HUDEP-2 (cell line): ENCODE data around the gene RASSF4.

Source experiments
- DNase-seq, 76 experiments: peaks; one replicate each; lab custom pipeline; 2025; ENCODE audit not compliant: unreplicated experiment in 76 of 76; lab: John Stamatoyannopoulos, UW

Gene RASSF4

DNA sequence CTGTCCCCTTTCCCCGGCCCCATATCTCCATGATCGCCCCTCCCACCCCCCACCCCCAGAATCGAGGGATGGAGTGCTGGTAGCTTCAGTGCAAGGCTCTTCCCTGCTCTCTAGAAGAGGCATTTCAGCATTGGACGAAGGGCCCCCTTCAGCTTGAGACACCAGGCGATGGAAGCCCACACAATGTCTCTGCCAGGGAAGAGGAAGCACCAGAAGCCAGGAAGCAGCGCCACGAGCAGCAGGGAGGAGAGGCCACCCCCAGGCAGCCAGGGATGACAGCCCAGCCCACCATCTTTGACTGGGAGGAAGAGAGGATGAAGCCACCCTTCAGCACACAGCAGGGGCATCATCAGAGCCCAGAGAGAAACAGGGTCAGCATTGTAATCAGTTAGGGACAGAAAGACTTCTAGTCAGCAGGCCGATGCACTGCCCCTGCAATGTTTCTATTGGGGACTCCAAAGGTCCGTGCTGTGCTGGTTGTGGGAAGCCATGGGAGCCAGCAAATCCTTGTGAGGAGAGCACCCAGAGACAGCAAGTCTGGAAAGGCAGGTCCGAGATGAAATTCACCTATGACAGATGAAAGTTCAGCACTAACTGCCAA, 32.8 kb upstream of the RASSF4 start:
- no peak for DNase-seq

DNA sequence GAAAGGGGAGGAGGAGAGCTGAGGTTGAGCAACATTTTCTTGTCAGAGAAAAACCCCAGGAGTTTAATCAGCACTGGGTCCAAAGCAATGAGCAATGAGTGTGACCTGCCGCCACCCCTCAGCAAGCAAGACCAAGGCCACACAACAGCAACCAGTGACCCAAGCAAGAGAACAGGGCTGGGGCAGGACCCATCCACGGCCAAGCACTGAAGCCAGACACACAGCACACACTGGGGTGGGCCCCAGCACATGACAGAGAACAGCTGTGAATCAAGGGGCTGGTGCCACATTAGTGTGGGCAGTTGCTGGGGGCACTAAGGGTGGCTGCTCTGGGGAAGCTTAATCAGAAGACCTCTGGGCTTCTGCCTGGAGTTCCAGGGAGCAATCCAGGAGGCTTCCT, 32.2 kb upstream of the RASSF4 start:
- DNase-seq, result no peak

DNA sequence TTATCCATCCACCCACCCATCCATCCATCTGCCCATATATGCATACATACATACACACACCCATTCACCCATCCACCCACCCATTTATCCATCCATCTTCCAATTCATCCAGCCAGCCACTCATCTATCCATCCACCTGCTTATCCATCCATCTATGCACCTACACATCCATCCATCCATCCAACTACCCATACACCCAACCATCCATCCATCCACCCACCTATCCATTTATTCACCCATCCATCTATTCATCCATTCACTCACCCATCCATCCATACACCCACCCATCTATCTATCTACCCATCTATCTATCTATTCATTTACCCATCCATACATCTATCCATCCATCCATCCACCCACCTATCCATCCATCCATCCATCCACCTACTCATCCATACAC, 31.1 kb upstream of the RASSF4 start:
- DNase-seq, result no peak

DNA sequence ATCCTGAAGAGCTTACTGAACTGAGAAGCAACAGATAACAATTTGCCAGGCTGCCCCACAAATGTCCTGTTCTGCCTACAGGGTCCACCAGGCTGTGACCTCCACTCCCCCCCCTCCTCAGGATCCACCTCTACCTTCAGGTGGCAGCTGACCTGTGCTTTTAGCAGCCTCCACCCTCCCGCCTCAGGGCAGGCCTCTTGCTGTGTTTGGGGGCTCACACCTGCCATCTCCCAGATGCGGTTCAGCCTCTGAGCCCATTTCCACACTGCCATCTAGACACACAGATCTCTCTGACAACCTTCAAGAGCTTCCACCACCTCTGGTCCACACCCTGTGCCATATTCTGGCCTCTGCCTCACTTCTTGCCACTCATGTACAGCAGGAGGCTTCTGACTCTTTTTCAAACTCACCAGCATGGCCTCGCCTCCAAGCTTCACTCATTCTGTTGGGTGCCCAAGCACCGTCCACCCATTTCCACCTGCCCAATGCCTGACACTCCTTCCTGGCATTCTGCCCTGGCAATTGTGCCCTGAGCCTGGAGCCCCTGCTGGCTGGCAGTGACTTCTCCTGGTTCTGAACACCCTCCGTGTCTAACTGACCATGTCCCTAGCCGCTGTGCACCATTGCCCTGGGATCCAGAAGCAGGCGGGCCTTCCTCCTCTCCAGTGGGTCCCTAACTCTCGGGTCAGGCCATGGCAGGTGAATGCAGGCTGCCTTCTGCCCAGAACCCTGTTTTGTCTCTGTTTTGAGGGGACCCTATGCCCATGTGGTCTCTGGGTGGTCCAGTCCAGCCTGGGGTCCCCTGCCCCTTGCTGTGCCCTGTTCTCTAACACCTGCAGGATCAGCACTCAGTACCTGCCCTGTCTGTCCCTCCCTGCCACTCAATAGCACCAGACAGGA, 30.0 kb upstream of the RASSF4 start:
- DNase-seq, result no peak

DNA sequence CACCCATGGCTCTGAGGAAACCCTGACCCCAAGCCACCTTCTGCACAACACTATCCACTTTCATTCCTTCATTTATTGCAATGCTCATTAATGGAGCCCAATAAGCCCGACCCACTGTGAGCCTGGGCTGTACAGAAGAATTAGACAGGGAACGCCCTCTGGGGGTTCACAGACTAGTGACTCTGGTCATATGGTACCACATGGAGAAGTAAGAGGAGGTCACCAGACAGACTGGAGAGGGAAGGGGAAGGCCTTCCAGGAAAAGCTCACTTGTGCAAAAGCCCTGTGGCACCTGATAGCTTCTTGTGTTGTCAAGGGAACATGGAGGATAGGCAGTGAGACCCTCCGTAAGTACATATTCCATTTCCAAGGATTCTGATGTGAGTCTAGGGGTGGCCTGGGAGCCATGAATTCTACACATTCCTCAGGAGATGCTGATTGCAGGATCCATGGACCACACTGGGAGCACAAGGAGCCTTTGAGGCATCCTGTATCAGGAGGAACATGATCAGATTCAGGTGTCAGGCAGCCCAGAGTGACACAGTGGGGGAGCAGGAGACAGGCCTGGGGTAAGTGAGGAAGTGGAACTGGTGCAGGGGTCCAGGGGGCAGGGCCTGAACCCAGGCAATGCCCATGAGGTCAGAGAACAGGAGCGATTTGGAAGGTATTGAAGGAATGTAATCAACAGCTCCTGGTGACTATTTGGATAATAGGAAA, 28.5 kb upstream of the RASSF4 start:
- no peak for DNase-seq

DNA sequence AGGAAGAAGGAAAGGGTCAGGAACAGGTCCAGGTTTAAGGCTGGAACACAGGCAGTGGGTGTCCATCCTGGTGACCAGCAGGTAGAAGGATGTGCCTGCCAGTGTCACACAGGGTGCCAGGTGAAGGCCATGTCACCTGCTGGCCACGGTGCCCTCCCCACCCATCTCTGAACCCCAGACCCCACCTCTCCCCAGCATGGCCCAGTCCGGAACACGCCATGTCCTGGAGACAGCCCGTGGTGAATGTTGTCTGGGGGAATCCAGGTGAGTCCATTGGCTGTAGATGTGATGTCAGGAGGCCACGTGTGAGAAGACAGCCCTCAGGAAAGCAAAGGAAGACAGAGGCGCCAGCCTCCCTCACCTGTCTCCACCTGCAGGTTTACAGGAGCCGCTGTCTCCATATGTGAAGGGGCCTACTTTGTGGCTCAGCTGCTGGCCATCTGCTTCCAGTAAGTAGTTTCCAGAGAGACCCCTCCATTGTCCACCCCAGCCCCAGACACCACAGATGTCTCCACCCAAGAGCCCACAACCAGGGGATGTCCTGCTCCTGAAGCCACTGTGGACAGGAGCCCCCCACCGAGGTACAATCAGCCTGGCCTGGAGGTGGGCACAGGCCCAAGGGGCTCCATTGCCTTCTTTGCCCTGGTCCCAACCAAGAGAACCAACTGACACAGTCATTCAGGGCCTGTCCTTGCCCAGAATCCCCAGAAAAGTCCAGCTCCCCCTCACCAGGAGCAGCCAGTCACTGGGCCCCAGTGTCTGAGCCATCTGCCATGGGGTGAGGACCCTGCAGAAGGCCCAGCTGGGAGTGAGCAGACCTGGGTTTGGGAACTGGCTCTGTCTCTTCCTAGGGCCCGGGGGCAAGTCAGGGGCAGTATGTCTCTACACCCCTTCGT, 27.7 kb upstream of the RASSF4 start:
- DNase-seq, result no peak

DNA sequence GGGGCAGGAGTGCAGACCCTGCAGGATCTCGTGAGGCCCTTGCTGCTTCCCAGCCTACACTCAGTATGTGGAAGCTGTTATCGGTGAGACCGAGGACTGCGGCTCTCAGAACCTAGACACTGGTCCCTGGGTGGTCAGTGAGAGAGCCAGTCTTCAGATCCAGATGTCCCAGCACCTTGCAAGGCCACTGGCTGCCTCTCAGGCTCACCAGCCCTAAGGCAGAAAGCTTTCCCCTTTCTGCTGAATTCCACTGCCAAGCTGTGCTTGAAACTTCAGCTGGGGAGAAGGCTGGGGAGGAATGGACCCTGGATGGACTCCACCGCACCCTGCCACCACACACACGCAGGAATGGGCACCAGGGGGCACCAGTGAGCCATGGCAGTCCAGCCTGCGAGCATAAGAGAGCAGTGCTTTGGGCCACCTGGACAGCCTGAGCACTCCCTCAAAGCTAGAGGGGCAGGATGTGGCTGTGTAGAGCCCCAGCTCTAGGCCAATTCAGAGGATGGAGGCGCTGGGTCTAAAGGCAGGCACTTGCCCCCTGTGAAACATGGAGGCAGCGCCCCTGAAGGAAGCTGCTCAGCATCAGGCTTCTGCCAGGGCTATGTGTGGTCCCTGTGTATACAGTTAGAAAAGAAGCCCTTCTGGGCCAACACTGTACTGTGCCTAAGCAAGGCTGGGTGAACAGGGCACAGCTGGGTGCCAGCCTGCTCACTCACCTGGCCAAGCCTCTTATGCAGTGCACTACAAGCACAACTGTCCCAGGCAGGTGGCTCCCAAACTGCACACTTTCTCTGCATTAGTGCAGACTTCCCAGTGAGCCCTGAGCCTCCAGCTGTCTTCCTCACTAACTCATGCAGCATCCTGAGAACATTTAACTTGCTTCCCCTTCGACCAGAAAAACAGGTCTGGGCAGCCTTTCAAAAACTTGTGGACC, 26.8 kb upstream of the RASSF4 start:
- peak in 60 of 76 experiments; percentile 3 to 80 (median 46) for DNase-seq

DNA sequence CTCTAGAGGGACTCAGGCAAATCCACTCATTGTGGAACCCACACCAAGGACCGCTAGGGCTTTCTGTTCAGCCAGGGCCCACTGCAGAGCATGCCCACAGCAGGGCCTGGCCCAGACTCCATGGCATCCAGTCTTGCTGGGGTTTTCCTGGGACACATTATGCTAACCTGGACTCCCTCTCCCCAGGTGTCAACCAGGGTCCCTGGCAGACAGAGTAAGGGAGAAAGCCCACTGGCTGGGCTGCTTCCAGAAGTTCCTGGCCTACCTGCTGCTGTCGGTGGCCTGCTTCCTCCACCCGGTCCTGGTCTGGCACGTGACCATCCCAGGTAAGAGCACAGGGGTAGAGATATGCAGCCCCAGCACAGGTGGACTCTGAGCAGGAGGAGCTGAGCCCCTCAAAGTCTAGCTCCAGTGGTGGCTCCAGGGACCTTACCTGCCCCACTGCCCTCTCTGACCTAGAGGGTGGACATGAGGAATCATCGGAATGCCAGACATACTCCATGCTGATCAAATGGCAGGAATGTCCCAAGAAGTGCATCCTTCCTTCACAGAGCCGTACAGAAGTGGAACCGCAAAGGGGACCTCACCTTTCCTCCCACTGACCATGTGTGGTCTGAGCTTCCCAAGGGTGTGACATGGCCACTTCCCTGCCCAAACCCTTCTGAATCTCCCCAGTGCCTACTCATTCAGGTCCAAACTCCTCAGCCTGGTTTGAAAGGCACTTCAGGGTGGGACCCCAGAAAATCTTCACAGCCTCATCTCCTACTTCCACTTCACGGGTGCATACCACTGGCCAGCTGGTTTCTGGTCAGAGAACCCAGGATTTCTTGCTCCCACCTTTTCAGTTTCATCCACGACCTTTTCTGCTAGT, 25.9 kb upstream of the RASSF4 start:
- DNase-seq, result no peak

DNA sequence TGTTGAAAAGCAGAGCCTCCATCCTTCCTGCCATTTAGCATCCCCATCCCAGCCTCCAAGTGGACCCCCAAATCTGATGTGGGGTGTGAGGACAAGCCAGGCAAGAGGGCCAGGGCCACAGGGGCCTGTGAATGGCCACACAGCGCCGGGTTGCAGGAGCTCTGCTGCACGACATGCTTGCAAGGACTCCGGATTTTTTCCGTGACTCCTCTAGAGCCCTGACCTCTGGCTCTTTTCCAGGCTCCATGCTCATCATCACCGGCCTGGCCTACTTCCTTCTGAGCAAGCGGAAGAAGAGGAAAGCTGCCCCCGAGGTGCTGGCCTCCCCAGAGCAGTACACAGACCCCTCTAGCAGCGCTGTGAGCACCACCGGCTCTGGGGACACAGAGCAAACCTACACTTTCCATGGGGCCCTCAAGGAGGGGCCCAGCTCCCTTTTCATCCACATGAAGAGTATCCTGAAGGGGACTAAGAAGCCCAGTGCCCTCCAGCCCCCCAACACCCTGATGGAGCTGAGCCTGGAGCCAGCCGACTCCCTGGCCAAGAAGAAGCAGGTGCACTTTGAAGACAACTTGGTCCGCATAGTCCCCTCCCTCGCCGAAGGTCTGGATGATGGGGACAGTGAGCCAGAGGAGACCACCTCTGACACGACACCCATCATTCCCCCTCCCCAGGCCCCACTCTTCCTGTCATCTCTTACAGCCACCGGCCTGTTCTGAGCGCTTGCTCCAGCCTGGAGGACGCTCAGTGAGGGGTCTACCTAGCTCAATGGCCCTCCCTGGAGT, 25.0 kb upstream of the RASSF4 start:
- DNase-seq, result no peak

DNA sequence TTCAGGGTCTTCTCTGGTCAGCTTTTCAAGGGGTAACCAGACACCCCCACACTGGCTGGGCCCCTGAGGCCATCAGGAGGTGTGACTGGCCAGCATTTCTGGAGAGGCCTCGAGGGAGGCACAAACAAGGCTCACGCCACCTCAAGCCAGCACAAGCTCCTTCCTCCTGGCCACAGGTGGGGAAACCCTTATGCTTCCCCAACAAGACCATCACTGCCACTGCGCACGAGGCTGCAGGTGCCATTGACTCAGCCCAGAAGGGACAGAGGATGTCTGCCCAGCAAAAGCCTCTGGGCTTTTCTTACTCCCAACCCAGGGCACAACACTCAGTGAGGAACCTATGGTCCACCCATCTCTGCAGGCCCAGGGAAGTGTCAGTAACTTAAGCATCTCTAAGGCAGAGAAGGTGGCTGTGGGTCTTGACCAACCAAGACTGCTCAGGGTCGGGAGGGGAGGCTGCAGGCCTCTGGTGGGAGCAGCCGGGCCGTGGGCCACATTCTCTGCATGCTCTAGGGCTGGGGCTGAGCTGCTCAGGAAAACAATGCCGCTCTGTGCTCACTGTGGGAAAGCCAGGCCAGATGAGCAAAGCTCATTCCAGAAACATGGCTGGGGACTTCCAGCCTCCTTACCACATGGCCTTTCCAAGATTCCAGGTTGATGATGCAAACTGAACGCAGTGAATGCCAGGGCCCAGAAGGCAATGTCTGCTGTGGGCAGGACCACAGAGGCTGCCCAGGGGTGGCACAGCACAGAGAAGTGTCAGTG, 24.2 kb upstream of the RASSF4 start:
- DNase-seq, result no peak

DNA sequence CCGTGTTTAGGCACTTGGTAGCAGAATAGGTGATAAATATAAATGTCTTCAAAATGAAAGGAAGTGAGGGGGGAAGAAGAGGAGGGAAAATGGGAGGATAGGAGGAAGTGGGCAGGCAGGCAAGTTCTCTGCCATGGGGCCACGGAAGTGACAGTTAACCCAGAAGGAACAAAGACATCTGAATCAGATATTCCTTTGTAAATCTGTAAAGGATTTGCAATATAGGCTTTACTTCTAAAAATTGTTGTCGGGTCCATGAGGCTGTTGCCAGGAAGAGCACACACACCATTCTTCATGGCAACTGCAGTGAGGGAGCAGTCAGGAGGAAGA, 23.7 kb upstream of the RASSF4 start:
- DNase-seq, result no peak

DNA sequence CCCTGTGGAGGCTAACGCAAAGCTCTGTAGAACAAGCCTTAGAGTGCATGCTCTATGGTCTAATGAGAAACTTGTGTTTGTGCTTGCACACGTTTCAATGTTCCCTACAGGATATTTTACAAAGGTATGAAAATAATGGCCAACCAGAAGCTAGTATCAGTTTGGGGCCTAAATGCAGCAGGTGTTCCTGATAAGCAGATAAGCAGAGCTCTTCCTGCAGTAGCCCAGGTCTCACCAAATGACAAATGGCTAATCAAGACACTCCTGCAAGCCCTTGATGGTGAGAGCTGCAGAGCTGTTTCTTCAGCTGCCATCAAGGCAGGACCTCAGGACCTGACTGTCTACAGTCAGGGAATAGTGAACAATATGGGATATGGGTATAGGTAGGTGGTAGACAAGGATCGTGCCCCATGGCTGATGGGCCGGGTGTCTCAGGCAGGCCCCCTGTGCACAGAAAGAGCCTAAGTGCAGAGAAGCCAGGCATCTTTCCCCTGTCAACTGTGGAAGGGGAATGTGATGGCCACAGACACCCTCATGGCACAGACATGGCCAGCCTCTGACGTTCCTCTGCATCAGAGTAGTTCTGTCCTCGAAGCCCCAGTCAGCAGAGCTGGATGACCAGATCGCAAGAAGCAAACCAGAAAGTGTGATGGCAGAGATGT, 23.2 kb upstream of the RASSF4 start:
- no peak for DNase-seq

DNA sequence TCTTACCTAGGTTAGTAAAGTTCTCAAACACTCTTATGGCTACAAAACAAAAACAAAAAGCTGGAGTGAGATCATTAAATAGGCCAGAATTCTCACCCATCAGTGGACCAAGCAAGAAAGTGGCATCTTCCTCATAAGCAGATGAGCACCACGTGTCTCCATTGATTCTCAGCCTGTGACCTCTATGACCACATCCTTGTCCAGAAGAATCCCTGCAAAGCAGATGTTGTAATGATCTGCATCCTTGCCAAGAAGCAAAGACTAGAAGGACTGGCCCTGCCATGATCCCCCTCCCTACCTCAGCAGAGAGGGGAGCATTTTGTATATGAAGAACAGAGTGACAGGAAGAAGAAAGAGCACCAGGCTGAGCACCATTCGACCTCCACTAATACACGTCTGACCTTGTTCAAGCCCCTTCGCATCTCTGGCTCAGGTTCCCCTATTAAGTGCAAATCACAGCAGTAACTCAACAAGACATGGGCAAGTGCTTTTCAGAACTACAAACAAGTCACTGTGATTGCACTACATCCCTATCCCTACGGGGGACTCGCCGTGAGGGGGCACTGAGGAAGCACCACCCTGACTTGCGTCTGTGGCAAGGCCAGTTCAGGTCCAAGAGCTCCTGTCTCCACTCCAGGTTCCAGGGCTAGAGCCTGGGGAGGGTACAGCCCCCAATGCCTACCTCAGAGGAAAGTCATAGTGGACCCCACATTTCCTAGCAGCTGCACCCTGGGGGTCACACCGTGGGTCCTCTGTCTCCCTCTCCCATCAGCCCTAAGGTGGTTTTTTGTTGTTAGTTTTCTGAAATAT, 22.2 kb upstream of the RASSF4 start:
- no peak for DNase-seq

DNA sequence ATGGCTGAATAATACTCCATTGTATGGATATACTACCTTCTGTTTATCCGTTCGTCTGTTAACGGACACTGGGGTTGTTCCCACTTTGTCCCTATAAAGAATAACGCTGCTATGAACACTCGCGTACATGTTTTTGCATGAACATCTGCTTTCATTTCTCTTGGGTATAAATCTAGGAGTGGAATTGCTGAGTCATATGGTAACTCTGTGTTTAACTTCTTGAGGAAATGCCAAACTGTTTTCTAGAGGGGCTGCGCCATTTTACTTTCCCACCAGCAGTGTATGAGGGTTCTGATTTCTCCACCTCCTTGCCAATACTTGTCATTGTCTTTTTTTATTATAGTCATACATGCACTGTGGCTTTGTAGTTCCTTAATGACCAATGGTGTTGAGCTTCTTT, 20.6 kb upstream of the RASSF4 start:
- no peak for DNase-seq

DNA sequence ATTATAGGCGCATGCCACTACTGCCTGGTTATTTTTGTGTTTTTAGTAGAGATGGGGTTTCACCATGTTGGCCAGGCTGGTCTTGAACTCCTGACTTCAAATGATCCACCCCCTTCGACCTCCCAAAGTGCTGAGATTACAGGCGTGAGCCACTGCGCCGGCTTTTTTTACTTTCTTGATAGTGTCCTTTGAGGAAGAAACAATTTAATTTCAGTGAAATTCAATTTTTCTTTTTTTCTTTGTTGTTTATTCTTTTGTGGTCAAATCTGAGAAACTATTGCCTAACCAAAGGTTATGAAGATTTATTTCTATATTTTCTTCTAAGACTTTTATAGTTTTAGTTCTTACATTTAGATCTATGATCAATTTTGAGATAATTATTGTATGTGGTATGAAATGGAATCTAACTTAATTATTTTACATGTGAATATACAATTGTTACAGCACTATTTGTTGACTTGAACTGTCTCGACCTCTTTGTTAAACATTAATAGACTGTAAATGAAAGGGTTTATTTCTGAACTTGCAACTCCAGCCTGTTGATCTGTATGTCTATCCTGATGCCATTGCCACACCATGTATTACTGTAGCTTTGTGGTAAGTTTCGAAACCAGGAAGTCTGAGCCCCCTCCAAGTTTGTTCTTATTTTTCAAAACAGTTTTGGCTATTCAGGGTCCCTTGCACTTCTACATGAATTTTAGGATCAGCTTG, 19.8 kb upstream of the RASSF4 start:
- no peak for DNase-seq
